ENCODE measurements around the gene PAEP. TPM values are rescaled to one million over a fixed set of nuclear protein-coding genes. Genes with fewer than 3 reads are reported as not detected.

Gene PAEP
- total RNA-seq, 1 experiment from 2014 or later, result not detected

- no peaks in the 10 kb centered on the region for H3K27me3 ChIP-seq (replicated peaks; ENCODE audit: control insufficient read depth, insufficient read depth, low read length)
- H3K4me3 ChIP-seq (ENCODE audit: low read depth, low read length), result no peak overlapping the region
- no peaks in the 10 kb centered on the region for H3K4me1 ChIP-seq
- H3K9me3 ChIP-seq, result no peaks in the 10 kb centered on the region
- H3K27ac Mint-ChIP-seq (ENCODE audit: unreplicated experiment), result no peak overlapping the region
- H3K4me3 Mint-ChIP-seq (ENCODE audit: unreplicated experiment), result no peak overlapping the region
- H3K36me3 ChIP-seq (ENCODE audit: control insufficient read depth, insufficient read depth, low read length), result no peaks in the 10 kb centered on the region
- ChIA-PET POLR2A (no interaction called here), CTCF (no interaction called here)
- peaks cover 1% of the 10 kb centered on the region for H3K27me3 Mint-ChIP-seq (ENCODE audit: insufficient read depth, unreplicated experiment)
- DNase-seq, result no peak
- no TSS peak for BruUV-seq (replicated peaks)
- H3K9me3 Mint-ChIP-seq (ENCODE audit: unreplicated experiment), result no peaks in the 10 kb centered on the region
- no peaks in the 10 kb centered on the region for H3K4me1 Mint-ChIP-seq (ENCODE audit: low read depth, unreplicated experiment)
- TF ChIP-seq, protein P1, sequence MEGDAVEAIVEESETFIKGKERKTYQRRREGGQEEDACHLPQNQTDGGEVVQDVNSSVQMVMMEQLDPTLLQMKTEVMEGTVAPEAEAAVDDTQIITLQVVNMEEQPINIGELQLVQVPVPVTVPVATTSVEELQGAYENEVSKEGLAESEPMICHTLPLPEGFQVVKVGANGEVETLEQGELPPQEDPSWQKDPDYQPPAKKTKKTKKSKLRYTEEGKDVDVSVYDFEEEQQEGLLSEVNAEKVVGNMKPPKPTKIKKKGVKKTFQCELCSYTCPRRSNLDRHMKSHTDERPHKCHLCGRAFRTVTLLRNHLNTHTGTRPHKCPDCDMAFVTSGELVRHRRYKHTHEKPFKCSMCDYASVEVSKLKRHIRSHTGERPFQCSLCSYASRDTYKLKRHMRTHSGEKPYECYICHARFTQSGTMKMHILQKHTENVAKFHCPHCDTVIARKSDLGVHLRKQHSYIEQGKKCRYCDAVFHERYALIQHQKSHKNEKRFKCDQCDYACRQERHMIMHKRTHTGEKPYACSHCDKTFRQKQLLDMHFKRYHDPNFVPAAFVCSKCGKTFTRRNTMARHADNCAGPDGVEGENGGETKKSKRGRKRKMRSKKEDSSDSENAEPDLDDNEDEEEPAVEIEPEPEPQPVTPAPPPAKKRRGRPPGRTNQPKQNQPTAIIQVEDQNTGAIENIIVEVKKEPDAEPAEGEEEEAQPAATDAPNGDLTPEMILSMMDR (IDR thresholded peaks at IDR 0.05; ENCODE audit: insufficient read depth in 1 of 2, low read depth in 1 of 2, low read length in 1 of 2, severe bottlenecking in 1 of 2, unreplicated experiment in 1 of 2), result no peak
- H3K36me3 Mint-ChIP-seq (ENCODE audit: insufficient read depth, unreplicated experiment), result no peaks in the 10 kb centered on the region
- intact Hi-C loops (cut with micrococcal nuclease; ENCODE audit: unreplicated experiment), result no loop called here
Measured at GRCh38 chr9:135575995-135576631, 14.6 kb downstream of the PAEP start.

DNA sequence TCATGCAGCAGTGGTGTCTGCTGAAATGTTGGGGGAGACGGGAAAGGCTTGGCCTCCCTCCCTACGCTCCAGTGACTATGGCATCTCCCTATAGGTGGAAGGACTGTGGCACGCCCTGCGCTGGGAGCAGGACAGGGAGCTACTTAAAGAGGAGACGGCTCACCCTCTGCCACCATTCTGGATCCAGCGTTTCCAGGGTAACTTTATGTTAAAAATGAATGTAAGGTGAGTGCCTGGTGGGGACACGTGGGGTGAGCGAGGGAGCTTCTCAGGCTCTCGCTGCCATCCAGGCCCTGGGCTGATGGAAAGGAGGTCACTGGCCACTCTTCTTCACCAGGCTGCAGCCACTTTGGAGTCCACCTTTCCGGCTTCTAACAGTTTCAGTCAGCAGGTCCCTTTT is 15.7 kb downstream of the PAEP start:
- H3K9me3 ChIP-seq, result no peaks in the 10 kb centered on the region
- ChIA-PET CTCF (no interaction called here), POLR2A (no interaction called here)
- BruUV-seq (replicated peaks), result no TSS peak
- Mint-ChIP-seq H3K36me3 (ENCODE audit: insufficient read depth, unreplicated experiment) (no peaks in the 10 kb centered on the region), H3K4me3 (ENCODE audit: unreplicated experiment) (no peak overlapping the region), H3K4me1 (ENCODE audit: low read depth, unreplicated experiment) (no peaks in the 10 kb centered on the region), H3K27me3 (ENCODE audit: insufficient read depth, unreplicated experiment) (peaks cover 6% of the 10 kb centered on the region), H3K27ac (ENCODE audit: unreplicated experiment) (no peak overlapping the region), H3K9me3 (ENCODE audit: unreplicated experiment) (no peaks in the 10 kb centered on the region)
- no peaks in the 10 kb centered on the region for H3K4me1 ChIP-seq
- intact Hi-C loops (cut with micrococcal nuclease; ENCODE audit: unreplicated experiment), result no loop called here
- TF ChIP-seq, protein P1 (IDR thresholded peaks at IDR 0.05; ENCODE audit: insufficient read depth in 1 of 2, low read depth in 1 of 2, low read length in 1 of 2, severe bottlenecking in 1 of 2, unreplicated experiment in 1 of 2), result no peak
- no peak overlapping the region for H3K4me3 ChIP-seq (ENCODE audit: low read depth, low read length)
- H3K36me3 ChIP-seq (ENCODE audit: control insufficient read depth, insufficient read depth, low read length), result no peaks in the 10 kb centered on the region
- no peaks in the 10 kb centered on the region for H3K27me3 ChIP-seq (replicated peaks; ENCODE audit: control insufficient read depth, insufficient read depth, low read length)
- DNase-seq, result no peak

GRCh38 chr9:135579356-135579755 is 17.8 kb downstream of the PAEP start:
- Mint-ChIP-seq H3K27ac (ENCODE audit: unreplicated experiment) (no peak overlapping the region), H3K4me3 (ENCODE audit: unreplicated experiment) (no peak overlapping the region), H3K9me3 (ENCODE audit: unreplicated experiment) (no peaks in the 10 kb centered on the region), H3K36me3 (ENCODE audit: insufficient read depth, unreplicated experiment) (no peaks in the 10 kb centered on the region), H3K4me1 (ENCODE audit: low read depth, unreplicated experiment) (no peaks in the 10 kb centered on the region), H3K27me3 (ENCODE audit: insufficient read depth, unreplicated experiment) (peaks cover 6% of the 10 kb centered on the region)
- H3K27me3 ChIP-seq (replicated peaks; ENCODE audit: control insufficient read depth, insufficient read depth, low read length), result no peaks in the 10 kb centered on the region
- no peaks in the 10 kb centered on the region for H3K4me1 ChIP-seq
- H3K9me3 ChIP-seq, result no peaks in the 10 kb centered on the region
- DNase-seq, result no peak
- H3K36me3 ChIP-seq (ENCODE audit: control insufficient read depth, insufficient read depth, low read length), result no peaks in the 10 kb centered on the region
- H3K4me3 ChIP-seq (ENCODE audit: low read depth, low read length), result no peak overlapping the region
- CTCF ChIA-PET, result no interaction called here
- intact Hi-C loops (cut with micrococcal nuclease; ENCODE audit: unreplicated experiment), result no loop called here
- BruUV-seq (replicated peaks), result no TSS peak
- TF ChIP-seq, protein P1 (IDR thresholded peaks at IDR 0.05; ENCODE audit: insufficient read depth in 1 of 2, low read depth in 1 of 2, low read length in 1 of 2, severe bottlenecking in 1 of 2, unreplicated experiment in 1 of 2), result no peak
- POLR2A ChIA-PET, result no interaction called here

Data from Caco-2 (cell line).